Lower lobe of right lung (tissue), 2 donors: ENCODE results near the gene SLFNL1. TPM values are rescaled to one million over a fixed set of nuclear protein-coding genes. Genes with fewer than 3 reads are reported as not detected.

Experiments used
- ATAC-seq, 2 donors: fragments of 200-7000 bp; cut with Tn5 transposase; one replicate each; pipeline ENCODE4 v1.9.1; 2020 to 2022; ENCODE audit warnings: mild to moderate bottlenecking in 2 of 2, moderate library complexity in 2 of 2
- DNase-seq: peaks from one replicate; pipeline ENCODE4 v3.0.0-alpha.2; 2020
- H3K27ac ChIP-seq: fragments of 200-600 bp; one replicate; pipeline ENCODE4 v1.8.0; 2022
- H3K27me3 ChIP-seq: fragments of 200-600 bp; one replicate; pipeline ENCODE4 v1.8.0; 2022; ENCODE audit warnings: low read depth
- H3K36me3 ChIP-seq: fragments of 200-600 bp; one replicate; pipeline ENCODE4 v1.8.0; 2022; ENCODE audit warnings: mild to moderate bottlenecking
- H3K4me1 ChIP-seq: fragments of 200-600 bp; one replicate; pipeline ENCODE4 v1.8.0; 2022
- H3K4me3 ChIP-seq: fragments of 200-600 bp; one replicate; pipeline ENCODE4 v1.8.0; 2022; ENCODE audit warnings: mild to moderate bottlenecking
- H3K9me3 ChIP-seq: fragments of 200-600 bp; one replicate; pipeline ENCODE4 v1.8.0; 2022
- CTCF ChIP-seq: fragments of 200-600 bp; IDR thresholded peaks from one replicate; pipeline ENCODE4 v1.8.0; 2022; ENCODE audit warnings: antibody characterized with exemption, mild to moderate bottlenecking
- intact Hi-C: fragments of 100-400 bp; cut with DNase I; formaldehyde crosslinking; loops from one replicate; pipeline ENCODE4 v1.11.0; 2022
- total RNA-seq: library from RNA; stranded (reverse); fragmentation: NEBNext Ultra II Directional; extraction: Animal tissue kit (Norgen Biotek cat#: 25700); gene quantifications from one replicate; pipeline ENCODE4 v1.2.1, GENCODE V29; 2021
- donor health status: DM: no; HTN: yes; CAD: no; lungs with severe emphysema.

Gene SLFNL1
- total RNA-seq, 1 donor from 2014 or later, result 4.8 TPM

GRCh38 chr1:40986328-40986783 is 35.2 kb downstream of the SLFNL1 start:
- TF ChIP-seq CTCF, result no peak
- DNase-seq, result no peak
- Histone ChIP-seq H3K9me3 (no peaks in the 10 kb centered on the region), H3K27me3 (no peaks in the 10 kb centered on the region), H3K4me1 (peaks cover 32% of the 10 kb centered on the region), H3K36me3 (peaks cover 56% of the 10 kb centered on the region), H3K4me3 (no peak overlapping the region), H3K27ac (peak overlapping the region; percentile 28)
- peak; percentile 48 to 63 for ATAC-seq
- intact Hi-C loops, result no loop called here

- peak overlapping the region; percentile 28 for H3K27ac ChIP-seq
- H3K27me3 ChIP-seq, result no peaks in the 10 kb centered on the region
- no peak for ATAC-seq
- peaks cover 51% of the 10 kb centered on the region for H3K36me3 ChIP-seq
- no peaks in the 10 kb centered on the region for H3K9me3 ChIP-seq
- TF ChIP-seq CTCF, result no peak
- DNase-seq, result no peak
- peaks cover 37% of the 10 kb centered on the region for H3K4me1 ChIP-seq
- H3K4me3 ChIP-seq, result no peak overlapping the region
- intact Hi-C loops, result no loop called here
Observed at GRCh38 chr1:40985875-40986274, 35.6 kb downstream of the SLFNL1 start.

GRCh38 chr1:40985161-40985560 is 36.4 kb downstream of the SLFNL1 start:
- Histone ChIP-seq H3K4me3 (no peak overlapping the region), H3K9me3 (no peaks in the 10 kb centered on the region), H3K36me3 (peaks cover 45% of the 10 kb centered on the region), H3K27me3 (no peaks in the 10 kb centered on the region), H3K27ac (peak overlapping the region; percentile 9), H3K4me1 (peaks cover 43% of the 10 kb centered on the region)
- ATAC-seq (no peak), DNase-seq (no peak)
- intact Hi-C loops, result no loop called here
- no peak for TF ChIP-seq CTCF

- Histone ChIP-seq H3K4me1 (peaks cover 43% of the 10 kb centered on the region), H3K27me3 (no peaks in the 10 kb centered on the region), H3K36me3 (peaks cover 41% of the 10 kb centered on the region), H3K27ac (no peak overlapping the region), H3K4me3 (no peak overlapping the region), H3K9me3 (no peaks in the 10 kb centered on the region)
- ATAC-seq, result no peak
- no peak for TF ChIP-seq CTCF
- intact Hi-C loops, result no loop called here
- no peak for DNase-seq
Observed at GRCh38 chr1:40984531-40984930, 37.0 kb downstream of the SLFNL1 start.

- no peak for TF ChIP-seq CTCF
- H3K27ac ChIP-seq, result no peak overlapping the region
- no peaks in the 10 kb centered on the region for H3K9me3 ChIP-seq
- no peaks in the 10 kb centered on the region for H3K27me3 ChIP-seq
- DNase-seq, result no peak
- H3K4me1 ChIP-seq, result peaks cover 44% of the 10 kb centered on the region
- H3K36me3 ChIP-seq, result peaks cover 37% of the 10 kb centered on the region
- no peak for ATAC-seq
- intact Hi-C loops, result no loop called here
- no peak overlapping the region for H3K4me3 ChIP-seq
Observed at GRCh38 chr1:40984066-40984465, 37.5 kb downstream of the SLFNL1 start.

GRCh38 chr1:40983286-40983685 is 38.2 kb downstream of the SLFNL1 start:
- H3K4me3 ChIP-seq, result no peak overlapping the region
- H3K36me3 ChIP-seq, result peaks cover 29% of the 10 kb centered on the region
- H3K9me3 ChIP-seq, result no peaks in the 10 kb centered on the region
- ATAC-seq (no peak), DNase-seq (no peak)
- peaks cover 46% of the 10 kb centered on the region for H3K4me1 ChIP-seq
- intact Hi-C loops, result no loop called here
- TF ChIP-seq CTCF, result no peak
- H3K27me3 ChIP-seq, result no peaks in the 10 kb centered on the region
- no peak overlapping the region for H3K27ac ChIP-seq
